Common myeloid progenitor, CD34-positive (primary cell): Measurements from ENCODE around the gene ZNF710.
A peak's percentile ranks its signal among the peaks of the same experiment; 100 is the strongest.

Source experiments
- CTCF ChIA-PET: fragments of 350-600 bp; sonication (Branson Sonifier 250); formaldehyde crosslinking; loops from one replicate; lab custom pipeline; 2021; ENCODE audit warnings: antibody characterized with exemption; lab: Charles Lee
- POLR2A ChIA-PET: fragments of 350-600 bp; sonication (Branson Sonifier 250); formaldehyde crosslinking; loops from one replicate; lab custom pipeline; 2021; ENCODE audit warnings: antibody characterized with exemption; lab: Charles Lee
- DNase-seq, 3 donors: peaks; one replicate each; pipeline versions ENCODE4 v3.0.0 to v3.0.0-alpha.2; 2013
- H3K27ac ChIP-seq, 2 experiments: 1 replicate in 1 of 2; 2 replicates in 1 of 2; pipeline ENCODE4 v1.7.0; 2013; ENCODE audit warnings: inconsistent platforms in 2 of 2, low read length in 2 of 2, mild to moderate bottlenecking in 2 of 2, low read depth in 1 of 2, moderate library complexity in 1 of 2; ENCODE audit not compliant: severe bottlenecking in 2 of 2, insufficient read depth in 1 of 2, poor library complexity in 1 of 2
- H3K27me3 ChIP-seq, 5 experiments: replicated peaks in 2 of 5; 1 replicate in 3 of 5; 2 replicates in 2 of 5; pipeline versions ENCODE4 v1.6.1 to v1.7.0; 2013; ENCODE audit warnings: low read length in 4 of 5, mild to moderate bottlenecking in 2 of 5, moderate library complexity in 2 of 5, inconsistent platforms in 1 of 5; ENCODE audit not compliant: insufficient read depth in 5 of 5, control insufficient read depth in 4 of 5
- H3K36me3 ChIP-seq, 4 experiments: 1 replicate in 2 of 4; 2 replicates in 2 of 4; pipeline versions ENCODE4 v1.6.1 to v1.7.0; 2013; ENCODE audit warnings: low read length in 3 of 4, control low read depth in 1 of 4, mild to moderate bottlenecking in 1 of 4; ENCODE audit not compliant: control insufficient read depth in 4 of 4, insufficient read depth in 4 of 4
- H3K4me1 ChIP-seq, 4 experiments: 1 replicate in 3 of 4; 2 replicates in 1 of 4; pipeline versions ENCODE4 v1.6.1 to v1.7.1; 2013; ENCODE audit warnings: low read length in 3 of 4, mild to moderate bottlenecking in 3 of 4, control low read depth in 1 of 4, inconsistent platforms in 1 of 4, moderate library complexity in 1 of 4; ENCODE audit not compliant: control insufficient read depth in 4 of 4, insufficient read depth in 4 of 4; ENCODE audit errors: control extremely low read depth in 1 of 4
- H3K4me3 ChIP-seq, 7 experiments: 1 replicate in 4 of 7; 2 replicates in 3 of 7; pipeline versions ENCODE4 v1.5.1 to v1.7.0; 2013; ENCODE audit warnings: mild to moderate bottlenecking in 7 of 7, low read length in 6 of 7, moderate library complexity in 6 of 7, inconsistent platforms in 2 of 7, low read depth in 2 of 7, control low read depth in 1 of 7; ENCODE audit not compliant: insufficient read depth in 4 of 7, control insufficient read depth in 1 of 7; ENCODE audit errors: extremely low read depth in 1 of 7
- H3K9me3 ChIP-seq, 5 experiments: 1 replicate in 4 of 5; 2 replicates in 1 of 5; pipeline versions ENCODE4 v1.6.1 to v1.7.1; 2013; ENCODE audit warnings: low read length in 4 of 5, mild to moderate bottlenecking in 2 of 5, inconsistent platforms in 1 of 5, low read depth in 1 of 5, moderate library complexity in 1 of 5; ENCODE audit not compliant: control insufficient read depth in 4 of 5, insufficient read depth in 2 of 5; ENCODE audit errors: control extremely low read depth in 1 of 5
- WGBS: methylation state at CpG from one replicate; pipeline ENCODE4 v1.1.5; 2013; ENCODE audit not compliant: insufficient coverage; 5-methylcytosine and 5-hydroxymethylcytosine counted together

The ZNF710 gene

GRCh38 chr15:90053685-90054466 lies 52.8 kb downstream of the ZNF710 start:
- ChIA-PET POLR2A (interaction anchor here (0.6 to 1.1 kb wide), 2 partner anchors 19 to 842 kb away, joined by 3 to 4 read pairs; no protein-coding TSS in a partner anchor), CTCF (interaction anchor here (1.2 to 1.6 kb wide), 4 partner anchors 17 to 51 kb away, joined by 3 to 6 read pairs (median 4); no protein-coding TSS in a partner anchor)
- Histone ChIP-seq H3K27ac (no peak overlapping the region), H3K9me3 (no peaks in the 10 kb centered on the region), H3K36me3 (peaks cover 0 to 2% (median 0%) of the 10 kb centered on the region in 4 experiments), H3K4me3 (no peak overlapping the region), H3K27me3 (no peaks in the 10 kb centered on the region), H3K4me1 (peaks cover 4 to 63% (median 14%) of the 10 kb centered on the region in 4 experiments)
- no peak for DNase-seq
- WGBS, result 91% methylated on average over 11 of the region's 14 CpGs

GRCh38 chr15:90054618-90055097 lies 53.5 kb downstream of the ZNF710 start:
- no peak overlapping the region for H3K27ac ChIP-seq
- H3K4me3 ChIP-seq, result no peak overlapping the region
- peaks cover 5 to 63% (median 21%) of the 10 kb centered on the region in 4 experiments for H3K4me1 ChIP-seq
- no peaks in the 10 kb centered on the region for H3K9me3 ChIP-seq
- H3K27me3 ChIP-seq, result no peaks in the 10 kb centered on the region
- peaks cover 0 to 2% (median 0%) of the 10 kb centered on the region in 4 experiments for H3K36me3 ChIP-seq
- POLR2A ChIA-PET, result interaction anchor here (0.6 to 1.1 kb wide), 2 partner anchors 20 to 843 kb away, joined by 3 to 4 read pairs; no protein-coding TSS in a partner anchor
- 22% methylated on average over 5 of the region's 7 CpGs for WGBS
- peak in 1 of 3 donors; percentile 21 for DNase-seq
- CTCF ChIA-PET, result interaction anchor here (0.8 to 1.6 kb wide), 7 partner anchors 10 to 52 kb away, joined by 3 to 6 read pairs (median 3); no protein-coding TSS in a partner anchor

- WGBS, result 91% methylated on average over 7 of the region's 7 CpGs
- ChIA-PET CTCF (interaction anchor here (0.8 to 1.6 kb wide), 8 partner anchors 10 to 53 kb away, joined by 3 to 6 read pairs (median 4); no protein-coding TSS in a partner anchor), POLR2A (interaction anchor here (1.1 kb wide), 1 partner anchor 21 kb away, joined by 4 read pairs; no protein-coding TSS in a partner anchor)
- no peaks in the 10 kb centered on the region for H3K27me3 ChIP-seq
- no peak overlapping the region for H3K27ac ChIP-seq
- no peak overlapping the region for H3K4me3 ChIP-seq
- peaks cover 5 to 64% (median 25%) of the 10 kb centered on the region in 4 experiments for H3K4me1 ChIP-seq
- H3K9me3 ChIP-seq, result no peaks in the 10 kb centered on the region
- H3K36me3 ChIP-seq, result peaks cover 0 to 2% (median 0%) of the 10 kb centered on the region in 4 experiments
- no peak for DNase-seq
These were observed 54.1 kb downstream of the ZNF710 start for GRCh38 chr15:90055182-90055581.

DNA sequence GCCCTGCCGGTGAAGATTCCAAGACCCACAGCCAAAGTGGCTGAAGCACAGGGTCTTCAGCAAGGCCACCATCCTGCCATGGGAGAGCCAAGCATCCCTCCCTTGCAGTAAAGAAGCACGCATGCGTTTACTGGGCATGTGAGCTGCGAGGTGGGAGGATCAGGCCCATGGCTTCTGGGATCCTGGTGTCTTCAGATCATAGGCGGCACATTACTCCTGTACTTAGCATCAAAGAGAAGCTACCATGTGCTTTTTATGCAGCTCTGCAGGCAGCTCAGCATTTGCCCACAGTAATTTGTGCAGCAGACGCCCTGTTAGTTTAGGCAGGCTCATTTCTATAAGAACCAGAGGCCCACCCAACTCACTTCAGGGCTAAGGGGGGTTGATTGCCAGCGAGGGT lies 55.4 kb downstream of the ZNF710 start:
- peaks cover 5 to 72% (median 27%) of the 10 kb centered on the region in 4 experiments for H3K4me1 ChIP-seq
- CTCF ChIA-PET, result interaction anchor here (1.5 kb wide), 3 partner anchors 11 to 81 kb away, joined by 3 to 5 read pairs (median 4); no protein-coding TSS in a partner anchor
- DNase-seq, result no peak
- no peaks in the 10 kb centered on the region for H3K9me3 ChIP-seq
- WGBS, result 99% methylated on average over 7 of the region's 7 CpGs
- H3K27me3 ChIP-seq, result no peaks in the 10 kb centered on the region
- peaks cover 0 to 5% (median 0%) of the 10 kb centered on the region in 4 experiments for H3K36me3 ChIP-seq
- H3K4me3 ChIP-seq, result no peak overlapping the region
- POLR2A ChIA-PET, result interaction anchor here (0.6 kb wide), 1 partner anchor 100 kb away, joined by 6 read pairs; no protein-coding TSS in a partner anchor
- H3K27ac ChIP-seq, result no peak overlapping the region

GRCh38 chr15:90058308-90058707 lies 57.2 kb downstream of the ZNF710 start:
- peak in 1 of 3 donors; percentile 15 for DNase-seq
- Histone ChIP-seq H3K27me3 (no peaks in the 10 kb centered on the region), H3K9me3 (no peaks in the 10 kb centered on the region), H3K4me3 (peak overlapping the region in 1 of 7 experiments; percentile 22), H3K27ac (peak overlapping the region in 1 of 2 experiments; percentile 49), H3K36me3 (peaks cover 0 to 8% (median 0%) of the 10 kb centered on the region in 4 experiments), H3K4me1 (peaks cover 5 to 78% (median 30%) of the 10 kb centered on the region in 4 experiments)
- CTCF ChIA-PET, result no interaction called here
- 74% methylated on average over 3 of the region's 4 CpGs for WGBS
- POLR2A ChIA-PET, result no interaction called here

DNA sequence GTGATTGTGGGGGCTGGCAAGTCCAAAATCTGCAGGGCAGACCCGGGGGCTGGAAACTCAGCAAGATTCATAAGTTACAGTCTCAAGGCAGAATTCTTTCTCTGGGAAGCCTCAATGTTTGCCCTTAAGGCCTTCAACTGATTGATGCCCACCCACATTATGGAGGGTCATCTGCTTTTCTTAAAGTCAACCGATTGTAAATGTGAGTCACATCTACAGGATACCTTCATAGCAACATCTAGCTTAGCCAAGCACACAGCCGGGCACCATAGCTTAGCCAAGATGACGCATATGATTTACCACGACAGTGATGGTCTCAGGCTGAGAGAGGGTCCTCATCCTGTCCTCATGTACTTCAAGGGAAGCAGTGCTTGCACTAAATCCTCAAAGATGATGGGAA lies 57.7 kb downstream of the ZNF710 start:
- ChIA-PET POLR2A (no interaction called here), CTCF (no interaction called here)
- peaks cover 5 to 80% (median 35%) of the 10 kb centered on the region in 4 experiments for H3K4me1 ChIP-seq
- no peak overlapping the region for H3K4me3 ChIP-seq
- H3K36me3 ChIP-seq, result peaks cover 0 to 8% (median 0%) of the 10 kb centered on the region in 4 experiments
- DNase-seq, result peak in 1 of 3 donors; percentile 16
- whole genome bisulfite sequencing, result 93% methylated on average over 5 of the region's 5 CpGs
- H3K27ac ChIP-seq, result peak overlapping the region in 1 of 2 experiments; percentile 54
- H3K27me3 ChIP-seq, result no peaks in the 10 kb centered on the region
- no peaks in the 10 kb centered on the region for H3K9me3 ChIP-seq
